HG03097 (cell line): ENCODE measurements around the gene ACTL6B.
"Not testable (repeated sequence)": the region's sequence is repeated elsewhere in the genome, so short reads cannot be mapped to it uniquely, and the experiment has no call there.

Source experiments
- ATAC-seq: cut with Tn5 transposase; IDR thresholded peaks from one replicate; pipeline ENCODE4 v1.9.1; 2021; ENCODE audit not compliant: unreplicated experiment, low FRiP score

ACTL6B gene

GRCh38 chr7:100655908-100656674 lies at the start of gene ACTL6B:
Gene ACTL6B, minus strand, starts transcription at chr7:100656448. Its CDS starts 94 bp downstream, at chr7:100656354.
- no peak for ATAC-seq

- peak; percentile 55 for ATAC-seq
These were observed 49.1 kb upstream of the ACTL6B start for GRCh38 chr7:100705320-100705752.

- ATAC-seq, result not testable (repeated sequence)
These were observed 44.8 kb upstream of the ACTL6B start for GRCh38 chr7:100701089-100701488.

- no peak for ATAC-seq
These were observed 42.8 kb upstream of the ACTL6B start for GRCh38 chr7:100699018-100699417.

GRCh38 chr7:100696123-100696521 lies 39.9 kb upstream of the ACTL6B start:
- ATAC-seq, result no peak

GRCh38 chr7:100694098-100694745 lies 38.0 kb upstream of the ACTL6B start, which contains the start of gene GIGYF1:
Gene GIGYF1, minus strand, starts transcription at chr7:100694250. Its CDS starts 6,012 bp downstream, at chr7:100688238.
- peak; percentile 40 for ATAC-seq

- peak; percentile 15 for ATAC-seq
These were observed 37.3 kb upstream of the ACTL6B start for GRCh38 chr7:100693312-100694097.

GRCh38 chr7:100692578-100692961 lies 36.3 kb upstream of the ACTL6B start:
- ATAC-seq, result no peak

GRCh38 chr7:100691676-100692577 lies 35.7 kb upstream of the ACTL6B start:
- ATAC-seq, result no peak

GRCh38 chr7:100689230-100690135 lies 33.2 kb upstream of the ACTL6B start:
- no peak for ATAC-seq

- no peak for ATAC-seq
These were observed 32.1 kb upstream of the ACTL6B start for GRCh38 chr7:100688326-100688860.

- ATAC-seq, result no peak
These were observed 31.6 kb upstream of the ACTL6B start for GRCh38 chr7:100687751-100688300.

GRCh38 chr7:100687261-100687660 lies 31.0 kb upstream of the ACTL6B start:
- no peak for ATAC-seq

GRCh38 chr7:100686822-100687211 lies 30.6 kb upstream of the ACTL6B start:
- no peak for ATAC-seq

GRCh38 chr7:100686201-100686821 lies 30.1 kb upstream of the ACTL6B start:
- no peak for ATAC-seq

GRCh38 chr7:100685631-100686145 lies 29.4 kb upstream of the ACTL6B start:
- no peak for ATAC-seq

- ATAC-seq, result no peak
These were observed 28.9 kb upstream of the ACTL6B start for GRCh38 chr7:100685049-100685605.
